ENCODE data around the gene ANKRD16. TPM values are rescaled to one million over a fixed set of nuclear protein-coding genes. Genes with fewer than 3 reads are reported as not detected.

ANKRD16 gene
- polyA plus RNA-seq, 1 experiment, result 5.9 TPM

DNA sequence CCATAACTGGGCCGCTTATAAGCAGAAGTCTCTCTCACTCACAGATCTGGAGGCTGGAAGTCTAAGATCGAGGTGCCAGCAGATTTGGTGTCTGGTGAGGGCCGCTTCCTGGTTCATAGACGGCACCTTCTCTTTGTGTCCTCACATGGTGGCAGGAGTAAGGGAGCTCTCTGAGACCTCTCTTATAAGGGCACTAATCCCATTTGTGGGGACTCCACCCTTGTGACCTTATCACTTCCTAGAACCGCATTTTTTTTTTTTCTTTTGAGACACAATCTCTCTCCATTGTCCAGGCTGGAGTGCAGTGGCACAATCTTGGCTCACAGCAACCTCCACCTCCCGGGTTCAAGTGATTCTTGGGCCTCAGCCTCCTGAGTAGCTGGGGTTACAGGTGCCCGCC, 8.5 kb upstream of the ANKRD16 start:
- Histone ChIP-seq H3K27ac (ENCODE audit: low read depth, low read length) (no peak overlapping the region), H3K9me3 (ENCODE audit: control insufficient read depth, insufficient read depth, low read length) (peaks cover 4% of the 10 kb centered on the region; the same call in 1 of the 2 replicates), H3K27me3 (ENCODE audit: control insufficient read depth, insufficient read depth, low read length) (no peaks in the 10 kb centered on the region), H3K4me3 (ENCODE audit: low read depth, low read length) (no peak overlapping the region)
- POLR2A ChIA-PET, result no interaction called here
- no peak for TF ChIP-seq CTCF (IDR thresholded peaks at IDR 0.05; ENCODE audit: low read depth, low read length)
- CTCF ChIA-PET, result no interaction called here
- no peak for DNase-seq (ENCODE audit: low read depth, low spot score)

- Histone ChIP-seq H3K27me3 (ENCODE audit: control insufficient read depth, insufficient read depth, low read length) (no peaks in the 10 kb centered on the region), H3K4me3 (ENCODE audit: low read depth, low read length) (no peak overlapping the region), H3K27ac (ENCODE audit: low read depth, low read length) (no peak overlapping the region), H3K9me3 (ENCODE audit: control insufficient read depth, insufficient read depth, low read length) (peaks cover 4% of the 10 kb centered on the region; the same call in 1 of the 2 replicates)
- no peak for TF ChIP-seq CTCF (IDR thresholded peaks at IDR 0.05; ENCODE audit: low read depth, low read length)
- CTCF ChIA-PET, result no interaction called here
- POLR2A ChIA-PET, result no interaction called here
- DNase-seq (ENCODE audit: low read depth, low spot score), result no peak
These were observed 7.8 kb upstream of the ANKRD16 start for GRCh38 chr10:5897504-5897903.

DNA sequence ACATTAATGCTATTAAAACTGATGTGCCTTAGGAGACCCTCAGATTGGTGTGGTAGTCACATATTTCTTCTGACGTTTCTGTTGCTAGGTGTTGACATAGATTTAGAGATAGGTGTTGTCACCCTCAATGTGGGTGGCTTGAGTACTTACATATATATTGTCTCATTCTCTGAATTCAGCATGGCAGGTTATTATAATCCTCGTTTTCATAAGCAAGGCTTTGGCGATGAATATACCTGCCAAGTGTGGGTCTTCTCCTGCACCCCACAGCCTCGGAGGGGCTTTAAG, 7.3 kb upstream of the ANKRD16 start:
- Histone ChIP-seq H3K9me3 (ENCODE audit: control insufficient read depth, insufficient read depth, low read length) (peaks cover 4% of the 10 kb centered on the region; the same call in 1 of the 2 replicates), H3K27me3 (ENCODE audit: control insufficient read depth, insufficient read depth, low read length) (no peaks in the 10 kb centered on the region), H3K4me3 (ENCODE audit: low read depth, low read length) (no peak overlapping the region), H3K27ac (ENCODE audit: low read depth, low read length) (no peak overlapping the region)
- ChIA-PET POLR2A (no interaction called here), CTCF (no interaction called here)
- TF ChIP-seq CTCF (IDR thresholded peaks at IDR 0.05; ENCODE audit: low read depth, low read length), result no peak
- no peak for DNase-seq (ENCODE audit: low read depth, low spot score)

GRCh38 chr10:5896208-5897052, 6.7 kb upstream of the ANKRD16 start:
- TF ChIP-seq CTCF (IDR thresholded peaks at IDR 0.05; ENCODE audit: low read depth, low read length), result no peak
- ChIA-PET POLR2A (no interaction called here), CTCF (no interaction called here)
- H3K27ac ChIP-seq (ENCODE audit: low read depth, low read length), result no peak overlapping the region
- no peak for DNase-seq (ENCODE audit: low read depth, low spot score)
- peaks cover 4% of the 10 kb centered on the region; the same call in 1 of the 2 replicates for H3K9me3 ChIP-seq (ENCODE audit: control insufficient read depth, insufficient read depth, low read length)
- H3K27me3 ChIP-seq (ENCODE audit: control insufficient read depth, insufficient read depth, low read length), result no peaks in the 10 kb centered on the region
- H3K4me3 ChIP-seq (ENCODE audit: low read depth, low read length), result no peak overlapping the region

GRCh38 chr10:5895804-5896203, 6.1 kb upstream of the ANKRD16 start:
- H3K4me3 ChIP-seq (ENCODE audit: low read depth, low read length), result no peak overlapping the region
- DNase-seq (ENCODE audit: low read depth, low spot score), result no peak
- CTCF ChIA-PET, result no interaction called here
- POLR2A ChIA-PET, result no interaction called here
- H3K27ac ChIP-seq (ENCODE audit: low read depth, low read length), result no peak overlapping the region
- no peak for TF ChIP-seq CTCF (IDR thresholded peaks at IDR 0.05; ENCODE audit: low read depth, low read length)
- peaks cover 4% of the 10 kb centered on the region; the same call in 1 of the 2 replicates for H3K9me3 ChIP-seq (ENCODE audit: control insufficient read depth, insufficient read depth, low read length)
- H3K27me3 ChIP-seq (ENCODE audit: control insufficient read depth, insufficient read depth, low read length), result no peaks in the 10 kb centered on the region

Data from AG04450 (cell line).